ENCODE measurements around the gene SPTLC1. TPM values are rescaled to one million over a fixed set of nuclear protein-coding genes. Genes with fewer than 3 reads are reported as not detected.

SPTLC1 gene
- total and polyA plus RNA-seq, 2 of the 13 experiments (the other 11 are each of a cell fraction or from before 2014, with no cell fraction given), result 56.2 to 72.5 TPM

DNA sequence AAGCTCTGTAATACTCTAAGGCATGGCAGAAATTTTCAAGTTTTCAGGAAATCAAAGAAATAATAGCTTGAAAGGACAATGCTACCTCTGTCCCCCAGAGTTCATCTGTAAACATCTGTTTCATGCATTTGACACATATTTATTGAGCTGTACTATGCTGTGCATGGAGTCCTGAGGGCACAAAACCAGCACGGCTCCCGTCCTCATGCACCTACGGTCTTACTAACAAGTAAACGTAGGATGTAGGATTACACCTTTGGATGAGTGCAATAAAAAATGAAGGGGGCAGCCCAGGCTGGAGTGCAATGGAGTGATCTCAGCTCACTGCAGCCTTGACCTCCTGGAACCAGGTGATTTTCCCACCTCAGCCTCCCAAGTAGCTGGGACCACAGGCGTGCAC, 81.9 kb downstream of the SPTLC1 start:
- Histone ChIP-seq H3K4me1 (ENCODE audit: insufficient read depth, low read length) (no peaks in the 10 kb centered on the region), H4K20me1 (ENCODE audit: insufficient read depth, low read length) (no peaks in the 10 kb centered on the region), H3K79me2 (ENCODE audit: insufficient read depth, low read length) (no peaks in the 10 kb centered on the region), H2AFZ (ENCODE audit: low read length) (no peak overlapping the region), H3K27ac (ENCODE audit: extremely low read length, insufficient read depth, low read length) (no peak overlapping the region), H3K36me3 (replicated peaks in 1 of 2; ENCODE audit: control insufficient read depth in 1 of 2, insufficient read depth in 2 of 2, low read length in 2 of 2) (peaks cover 9 to 51% of the 10 kb centered on the region in 2 experiments; a peak in 4 of 5 replicates), H3K4me2 (ENCODE audit: low read depth, low read length) (no peak overlapping the region), H3K9me3 (ENCODE audit: low read length) (no peaks in the 10 kb centered on the region), H3K9ac (ENCODE audit: insufficient read depth, low read depth, low read length) (no peak overlapping the region), H3K27me3 (ENCODE audit: control insufficient read depth in 1 of 2, insufficient read depth in 2 of 2, low read length in 2 of 2) (no peaks in the 10 kb centered on the region), H3K4me3 (replicated peaks in 1 of 3; ENCODE audit: insufficient read depth in 1 of 3, low read depth in 2 of 3, low read length in 3 of 3) (no peak overlapping the region)
- POLR2A ChIA-PET, result no interaction called here
- CTCF ChIA-PET (ENCODE audit: low intra/inter-chr PET ratio, low total read pairs), result no interaction called here
- BruUV-seq (replicated peaks), result no TSS peak
- no peak for TF ChIP-seq THAP11 (CRISPR knock-in tag; IDR thresholded peaks at IDR 0.05)
- TF ChIP-seq HOXA5 (CRISPR knock-in tag; IDR thresholded peaks at IDR 0.05), result no peak
- no peak for TF ChIP-seq RFXANK (CRISPR knock-in tag; IDR thresholded peaks at IDR 0.05)
- TF ChIP-seq SP2 (CRISPR knock-in tag; IDR thresholded peaks at IDR 0.05), result no peak
- TF ChIP-seq ZNF207 (IDR thresholded peaks at IDR 0.05; ENCODE audit: borderline replicate concordance), result no peak
- TF ChIP-seq, protein P1, sequence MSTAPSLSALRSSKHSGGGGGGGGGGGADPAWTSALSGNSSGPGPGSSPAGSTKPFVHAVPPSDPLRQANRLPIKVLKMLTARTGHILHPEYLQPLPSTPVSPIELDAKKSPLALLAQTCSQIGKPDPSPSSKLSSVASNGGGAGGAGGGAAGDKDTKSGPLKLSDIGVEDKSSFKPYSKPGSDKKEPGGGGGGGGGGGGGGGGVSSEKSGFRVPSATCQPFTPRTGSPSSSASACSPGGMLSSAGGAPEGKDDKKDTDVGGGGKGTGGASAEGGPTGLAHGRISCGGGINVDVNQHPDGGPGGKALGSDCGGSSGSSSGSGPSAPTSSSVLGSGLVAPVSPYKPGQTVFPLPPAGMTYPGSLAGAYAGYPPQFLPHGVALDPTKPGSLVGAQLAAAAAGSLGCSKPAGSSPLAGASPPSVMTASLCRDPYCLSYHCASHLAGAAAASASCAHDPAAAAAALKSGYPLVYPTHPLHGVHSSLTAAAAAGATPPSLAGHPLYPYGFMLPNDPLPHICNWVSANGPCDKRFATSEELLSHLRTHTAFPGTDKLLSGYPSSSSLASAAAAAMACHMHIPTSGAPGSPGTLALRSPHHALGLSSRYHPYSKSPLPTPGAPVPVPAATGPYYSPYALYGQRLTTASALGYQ (CRISPR knock-in tag; IDR thresholded peaks at IDR 0.05), result no peak
- no peak for TF ChIP-seq MTA3 (CRISPR knock-in tag; IDR thresholded peaks at IDR 0.05)
- no peak for TF ChIP-seq SIN3A (IDR thresholded peaks at IDR 0.05; ENCODE audit: borderline replicate concordance, low read depth, low read length)
- TF ChIP-seq PRMT3 (CRISPR knock-in tag; IDR thresholded peaks at IDR 0.05; ENCODE audit: borderline replicate concordance, low read depth), result no peak
- DNase-seq (ENCODE audit: low spot score), result no peak
- no peak for ATAC-seq
- in situ Hi-C loops (cut with HindIII; ENCODE audit: extremely low pct_ligation_motif_present, low pct_unique_long_range_greater_than_20kb) (no loop called here), intact Hi-C loops (cut with micrococcal nuclease; ENCODE audit: unreplicated experiment) (no loop called here)
- 100% methylated on average over 5 of the region's 5 CpGs for WGBS (ENCODE audit: low lambda C conversion rate)
- no peak for FAIRE-seq
